ENCODE data around the gene PPM1M. TPM values are rescaled to one million over a fixed set of nuclear protein-coding genes. Genes with fewer than 3 reads are reported as not detected.

PPM1M gene
- total and polyA plus RNA-seq, 10 of the 15 experiments (the other 5 are each of a cell fraction or from before 2014, with no cell fraction given), result 7.3 to 24.8 (median 15.8) TPM

- TF ChIP-seq, protein P1, sequence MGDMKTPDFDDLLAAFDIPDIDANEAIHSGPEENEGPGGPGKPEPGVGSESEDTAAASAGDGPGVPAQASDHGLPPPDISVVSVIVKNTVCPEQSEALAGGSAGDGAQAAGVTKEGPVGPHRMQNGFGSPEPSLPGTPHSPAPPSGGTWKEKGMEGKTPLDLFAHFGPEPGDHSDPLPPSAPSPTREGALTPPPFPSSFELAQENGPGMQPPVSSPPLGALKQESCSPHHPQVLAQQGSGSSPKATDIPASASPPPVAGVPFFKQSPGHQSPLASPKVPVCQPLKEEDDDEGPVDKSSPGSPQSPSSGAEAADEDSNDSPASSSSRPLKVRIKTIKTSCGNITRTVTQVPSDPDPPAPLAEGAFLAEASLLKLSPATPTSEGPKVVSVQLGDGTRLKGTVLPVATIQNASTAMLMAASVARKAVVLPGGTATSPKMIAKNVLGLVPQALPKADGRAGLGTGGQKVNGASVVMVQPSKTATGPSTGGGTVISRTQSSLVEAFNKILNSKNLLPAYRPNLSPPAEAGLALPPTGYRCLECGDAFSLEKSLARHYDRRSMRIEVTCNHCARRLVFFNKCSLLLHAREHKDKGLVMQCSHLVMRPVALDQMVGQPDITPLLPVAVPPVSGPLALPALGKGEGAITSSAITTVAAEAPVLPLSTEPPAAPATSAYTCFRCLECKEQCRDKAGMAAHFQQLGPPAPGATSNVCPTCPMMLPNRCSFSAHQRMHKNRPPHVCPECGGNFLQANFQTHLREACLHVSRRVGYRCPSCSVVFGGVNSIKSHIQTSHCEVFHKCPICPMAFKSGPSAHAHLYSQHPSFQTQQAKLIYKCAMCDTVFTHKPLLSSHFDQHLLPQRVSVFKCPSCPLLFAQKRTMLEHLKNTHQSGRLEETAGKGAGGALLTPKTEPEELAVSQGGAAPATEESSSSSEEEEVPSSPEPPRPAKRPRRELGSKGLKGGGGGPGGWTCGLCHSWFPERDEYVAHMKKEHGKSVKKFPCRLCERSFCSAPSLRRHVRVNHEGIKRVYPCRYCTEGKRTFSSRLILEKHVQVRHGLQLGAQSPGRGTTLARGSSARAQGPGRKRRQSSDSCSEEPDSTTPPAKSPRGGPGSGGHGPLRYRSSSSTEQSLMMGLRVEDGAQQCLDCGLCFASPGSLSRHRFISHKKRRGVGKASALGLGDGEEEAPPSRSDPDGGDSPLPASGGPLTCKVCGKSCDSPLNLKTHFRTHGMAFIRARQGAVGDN (IDR thresholded peaks at IDR 0.05), result no peak
- no peak for TF ChIP-seq ZZZ3 (IDR thresholded peaks at IDR 0.05; ENCODE audit: control insufficient read depth, insufficient read length, low read depth)
- TF ChIP-seq ZSCAN29 (IDR thresholded peaks at IDR 0.05), result no peak
- no peak for TF ChIP-seq FOXK2 (IDR thresholded peaks at IDR 0.05)
- no peak for TF ChIP-seq JUND (IDR thresholded peaks at IDR 0.05; ENCODE audit: low read depth, low read length)
- no peak for TF ChIP-seq KLF5 (IDR thresholded peaks at IDR 0.05; ENCODE audit: partially characterized antibody)
Observed at GRCh38 chr3:52249683-52250082, 4.1 kb downstream of the PPM1M start (continued).

- no peak for ATAC-seq
- no peak overlapping the region for H3K4me2 ChIP-seq (ENCODE audit: control insufficient read depth, insufficient read depth)
- no peaks in the 10 kb centered on the region for H3K27me3 ChIP-seq (replicated peaks in 1 of 2; ENCODE audit: control insufficient read depth in 2 of 2, insufficient read depth in 2 of 2, low read length in 1 of 2)
- CTCF ChIA-PET, result interaction anchor here (1.2 to 1.5 kb wide), 3 partner anchors 10 to 30 kb away, joined by 3 to 4 read pairs (median 3); no protein-coding TSS in a partner anchor
- H3K27ac ChIP-seq (ENCODE audit: control insufficient read depth, insufficient read depth), result no peak overlapping the region
- BruUV-seq (replicated peaks), result no TSS peak
- intact Hi-C loops (cut with micrococcal nuclease; ENCODE audit: unreplicated experiment), result no loop called here
- no peak overlapping the region for H3K4me3 ChIP-seq
- H3K9ac ChIP-seq (ENCODE audit: control insufficient read depth, insufficient read depth, low read length), result no peak overlapping the region
- no peak for FAIRE-seq
- TF ChIP-seq HDAC6 (IDR thresholded peaks at IDR 0.05; ENCODE audit: unreplicated experiment) (no peak), TARDBP (IDR thresholded peaks at IDR 0.05; ENCODE audit: borderline replicate concordance) (no peak)
- no peaks in the 10 kb centered on the region for H4K20me1 ChIP-seq (ENCODE audit: control insufficient read depth, insufficient read depth)
- H2AFZ ChIP-seq (ENCODE audit: control insufficient read depth, low read depth, low read length), result no peak overlapping the region
- RAD21 ChIA-PET (ENCODE audit: unreplicated experiment), result interaction anchor here (1.0 kb wide), 1 partner anchor 27 kb away, joined by 5 read pairs; no protein-coding TSS in a partner anchor
- SMC1A ChIA-PET (ENCODE audit: uncharacterized antibody, unreplicated experiment), result interaction anchor here (1.4 kb wide), 2 partner anchors 9 to 10 kb away, joined by 3 to 5 read pairs; no protein-coding TSS in a partner anchor
- H3K79me2 ChIP-seq (ENCODE audit: control insufficient read depth, insufficient read depth, low read length), result peaks cover 4% of the 10 kb centered on the region
- no peaks in the 10 kb centered on the region for H3K9me3 ChIP-seq (replicated peaks; ENCODE audit: control insufficient read depth, insufficient read depth, low read length)
- POLR2A ChIA-PET, result interaction anchor here (0.8 to 7.8 kb wide), 3 partner anchors 10 to 30 kb away, joined by 3 to 60 read pairs (median 4); partner anchors contain the start of gene WDR82
- H3K4me1 ChIP-seq (ENCODE audit: control insufficient read depth, insufficient read depth, low read length), result peaks cover 37% of the 10 kb centered on the region
- no peak for DNase-seq (ENCODE audit: low read depth, low spot score)
- H3K36me3 ChIP-seq (ENCODE audit: control insufficient read depth in 2 of 2, insufficient read depth in 2 of 2, low read length in 1 of 2), result peaks cover 19 to 25% of the 10 kb centered on the region in 2 experiments
- WGBS (ENCODE audit: insufficient coverage, insufficient replicate concordance, low lambda C conversion rate, missing lambda C conversion rate), result 100% methylated on average over 1 of the region's 1 CpG
- in situ Hi-C loops (cut with MboI), result no loop called here
Observed at GRCh38 chr3:52250122-52250521, 4.6 kb downstream of the PPM1M start.
